NCI-H69 (cell line): ENCODE data around the gene DCLRE1C.
"Not testable (repeated sequence)": the region's sequence is repeated elsewhere in the genome, so short reads cannot be mapped to it uniquely, and the experiment has no call there.

Experiments
- DNase-seq: peaks from one replicate; lab custom pipeline; 2025; lab: John Stamatoyannopoulos, UW

The DCLRE1C gene

GRCh38 chr10:14954001-14954770 lies at the start of gene DCLRE1C:
DCLRE1C (minus strand) TSS chr10:14954096; CDS start chr10:14954010, 86 bp downstream.
- DNase-seq: peak; percentile 92

GRCh38 chr10:14995964-14996565 lies 42.2 kb upstream of the DCLRE1C start:
- DNase-seq: no peak

GRCh38 chr10:14993500-14994455 lies 39.9 kb upstream of the DCLRE1C start:
- DNase-seq: peak; percentile 4

- not testable (repeated sequence) for DNase-seq
Observed at GRCh38 chr10:14992336-14992735, 38.4 kb upstream of the DCLRE1C start.

- DNase-seq: peak; percentile 14
Observed at GRCh38 chr10:14991035-14991749, 37.3 kb upstream of the DCLRE1C start.

- DNase-seq: not testable (repeated sequence)
Observed at GRCh38 chr10:14989552-14989951, 35.7 kb upstream of the DCLRE1C start.

GRCh38 chr10:14982744-14983143 lies 28.8 kb upstream of the DCLRE1C start:
- DNase-seq: no peak

- peak; percentile 38 for DNase-seq
Observed at GRCh38 chr10:14975672-14976273, 21.9 kb upstream of the DCLRE1C start.

- not testable (repeated sequence) for DNase-seq
Observed at GRCh38 chr10:14974153-14974998, 20.5 kb upstream of the DCLRE1C start.

GRCh38 chr10:14971867-14972448 lies 18.1 kb upstream of the DCLRE1C start:
- peak; percentile 35 for DNase-seq

- DNase-seq: no peak
Observed at GRCh38 chr10:14967897-14968296, 14.0 kb upstream of the DCLRE1C start.

- DNase-seq: peak; percentile 93
Observed at GRCh38 chr10:14959221-14960057, 5.5 kb upstream of the DCLRE1C start, which contains the start of gene MEIG1. MEIG1 (plus strand) TSS chr10:14959388; CDS start chr10:14966469, 7,081 bp downstream.

- no peak for DNase-seq
Observed at GRCh38 chr10:14958872-14959220, 5.0 kb upstream of the DCLRE1C start.

GRCh38 chr10:14954934-14955333 lies 1.0 kb upstream of the DCLRE1C start:
- DNase-seq: no peak

GRCh38 chr10:14953424-14954000 lies 384 bp downstream of the DCLRE1C start:
- DNase-seq: peak; percentile 60

GRCh38 chr10:14952851-14953423 lies 959 bp downstream of the DCLRE1C start:
- peak; percentile 36 for DNase-seq

GRCh38 chr10:14949291-14949690 lies 4.6 kb downstream of the DCLRE1C start:
- DNase-seq: no peak

GRCh38 chr10:14947268-14947667 lies 6.6 kb downstream of the DCLRE1C start:
- DNase-seq: no peak
